DND-41 (cell line): ENCODE measurements around the gene STK32B.

Experiments used
- EZH2 ChIP-seq: IDR thresholded peaks from 3 replicates; pipeline ENCODE4 v1.6.1; 2012; ENCODE audit warnings: borderline replicate concordance, low read depth, mild to moderate bottlenecking, moderate library complexity, low read length, inconsistent platforms; ENCODE audit not compliant: severe bottlenecking
- TF ChIP-seq, protein P1 (sequence below): IDR thresholded peaks from 2 replicates; pipeline ENCODE4 v1.5.1; 2012; ENCODE audit warnings: borderline replicate concordance, low read length, moderate library complexity, mild to moderate bottlenecking; ENCODE audit not compliant: poor library complexity, severe bottlenecking; ENCODE audit errors: extremely low read depth

DNA sequence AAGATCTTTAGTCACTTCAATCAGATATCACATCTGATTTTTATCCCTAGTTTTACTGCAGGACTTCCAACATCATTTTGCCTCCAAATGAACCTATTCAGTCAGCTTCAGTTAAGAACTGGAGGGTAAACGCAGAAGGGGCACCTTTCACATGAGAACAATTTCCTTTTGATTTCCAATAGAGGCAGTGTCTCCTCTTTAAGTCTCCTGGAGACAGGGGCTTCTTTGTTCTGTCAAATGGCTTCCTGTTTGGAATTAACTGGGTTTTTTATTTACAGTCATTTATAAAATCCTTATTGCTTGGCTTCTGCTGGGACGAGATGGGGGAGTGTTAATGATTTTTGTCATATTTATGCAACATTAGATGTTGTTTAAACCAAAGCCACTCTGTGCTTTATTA lies 164.0 kb downstream of the STK32B start:
- TF ChIP-seq EZH2 = no peak
- TF ChIP-seq, protein P1, sequence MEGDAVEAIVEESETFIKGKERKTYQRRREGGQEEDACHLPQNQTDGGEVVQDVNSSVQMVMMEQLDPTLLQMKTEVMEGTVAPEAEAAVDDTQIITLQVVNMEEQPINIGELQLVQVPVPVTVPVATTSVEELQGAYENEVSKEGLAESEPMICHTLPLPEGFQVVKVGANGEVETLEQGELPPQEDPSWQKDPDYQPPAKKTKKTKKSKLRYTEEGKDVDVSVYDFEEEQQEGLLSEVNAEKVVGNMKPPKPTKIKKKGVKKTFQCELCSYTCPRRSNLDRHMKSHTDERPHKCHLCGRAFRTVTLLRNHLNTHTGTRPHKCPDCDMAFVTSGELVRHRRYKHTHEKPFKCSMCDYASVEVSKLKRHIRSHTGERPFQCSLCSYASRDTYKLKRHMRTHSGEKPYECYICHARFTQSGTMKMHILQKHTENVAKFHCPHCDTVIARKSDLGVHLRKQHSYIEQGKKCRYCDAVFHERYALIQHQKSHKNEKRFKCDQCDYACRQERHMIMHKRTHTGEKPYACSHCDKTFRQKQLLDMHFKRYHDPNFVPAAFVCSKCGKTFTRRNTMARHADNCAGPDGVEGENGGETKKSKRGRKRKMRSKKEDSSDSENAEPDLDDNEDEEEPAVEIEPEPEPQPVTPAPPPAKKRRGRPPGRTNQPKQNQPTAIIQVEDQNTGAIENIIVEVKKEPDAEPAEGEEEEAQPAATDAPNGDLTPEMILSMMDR = no peak
